Ovary (tissue), 9 donors: ENCODE data around the gene CCSER2. TPM values are rescaled to one million over a fixed set of nuclear protein-coding genes. Genes with fewer than 3 reads are reported as not detected.

ENCODE experiments used
- DNase-seq, 5 donors: peaks; one replicate each; pipeline ENCODE4 v3.0.0-alpha.2; 2019 to 2020
- H3K27ac ChIP-seq, 2 donors: fragments of 200-600 bp; one replicate each; pipeline versions ENCODE4 v1.5.1 to v1.8.0; 2019 to 2022
- H3K27me3 ChIP-seq: fragments of 200-600 bp; one replicate; pipeline ENCODE4 v1.8.0; 2022
- H3K36me3 ChIP-seq: fragments of 200-600 bp; sonication (generic); one replicate; pipeline ENCODE4 v1.5.1; 2019
- H3K4me1 ChIP-seq: one replicate; pipeline ENCODE4 v1.8.1; 2013; ENCODE audit warnings: mild to moderate bottlenecking, moderate library complexity; ENCODE audit not compliant: insufficient read depth
- H3K4me3 ChIP-seq: fragments of 200-600 bp; sonication (generic); one replicate; pipeline ENCODE4 v1.5.1; 2017
- H3K9me3 ChIP-seq, 2 donors: fragments of 200-600 bp in 1 of 2; sonication (generic) in 1 of 2; one replicate each; pipeline versions ENCODE4 v1.5.1 to v1.8.1; 2013 to 2019; ENCODE audit warnings: mild to moderate bottlenecking in 1 of 2, moderate library complexity in 1 of 2
- EP300 ChIP-seq: sonication (generic); formaldehyde crosslinking; IDR thresholded peaks from one replicate; pipeline ENCODE4 v1.6.1; 2017; ENCODE audit warnings: antibody characterized with exemption
- POLR2A ChIP-seq: fragments of 450-650 bp; IDR thresholded peaks from one replicate; pipeline ENCODE4 v1.6.1; 2017; ENCODE audit warnings: antibody characterized with exemption, mild to moderate bottlenecking, moderate library complexity
- WGBS, 3 donors: extraction: QIAGEN DNeasy Blood & Tissue Kit in 1 of 3; methylation state at CpG; one replicate each; pipeline versions ENCODE4 v1.1.5 to v1.1.7; 2013 to 2017; 5-methylcytosine and 5-hydroxymethylcytosine counted together
- intact Hi-C, 4 donors: fragments of 100-400 bp; cut with DNase I; formaldehyde crosslinking; loops; one replicate each; pipeline versions ENCODE4 v1.11.0 to v1.15.1; 2022 to 2023
- polyA plus RNA-seq, 2 donors: library from polyadenylated mRNA; stranded (reverse); fragments of 200-250 nt in 1 of 2; fragments of 350-450 nt in 1 of 2; fragmentation: Illumina TruSeq in 1 of 2; extraction: RNeasy Lipid Tissue Mini Kit (QIAGEN cat#74804) in 1 of 2; gene quantifications; one replicate each; pipeline ENCODE4 v1.2.3, GENCODE V29; 2013 to 2014
- total RNA-seq, 7 donors: library from RNA; depleted of rRNA in 2 of 7; stranded (reverse); fragments of >200 nt in 2 of 7; fragmentation: NEBNext Ultra II Directional in 3 of 7; extraction: Animal tissue kit (Norgen Biotek cat#: 25700) in 3 of 7; gene quantifications; one replicate each; pipeline versions ENCODE4 v1.1.0 to v1.2.4, GENCODE V29; 2016 to 2023
- TF ChIP-seq, protein P1 (sequence below), 3 donors: fragments of 450-650 bp in 2 of 3; fragments of 200-600 bp in 1 of 3; IDR thresholded peaks; one replicate each; pipeline versions ENCODE4 v1.5.1 to v1.8.0; 2016 to 2022; ENCODE audit warnings: antibody characterized with exemption in 3 of 3, mild to moderate bottlenecking in 1 of 3
- donor health status: DM: no; HTN: no; CAD: no; lungs with moderate emphysema.
- donor health status: DM: no; HTN: no; CAD: no.
- donor health status: Bipolar disorder and iron deficiency.
- donor health status: DM: yes; HTN: yes; CAD: no.
- donor health status: DM: no; HTN: no; CAD: no.
- donor health status: DM: yes; HTN: yes; CAD: no.

Gene CCSER2
- total and polyA plus RNA-seq, 9 donors = 12.2 to 86.3 (median 50.7) TPM

- intact Hi-C loops = no loop called here
- Histone ChIP-seq H3K27ac (no peak overlapping the region), H3K4me3 (no peak overlapping the region), H3K9me3 (peaks cover 0 to 4% of the 10 kb centered on the region in 2 donors), H3K27me3 (no peaks in the 10 kb centered on the region), H3K4me1 (peaks cover 1% of the 10 kb centered on the region), H3K36me3 (no peaks in the 10 kb centered on the region)
- TF ChIP-seq, protein P1, sequence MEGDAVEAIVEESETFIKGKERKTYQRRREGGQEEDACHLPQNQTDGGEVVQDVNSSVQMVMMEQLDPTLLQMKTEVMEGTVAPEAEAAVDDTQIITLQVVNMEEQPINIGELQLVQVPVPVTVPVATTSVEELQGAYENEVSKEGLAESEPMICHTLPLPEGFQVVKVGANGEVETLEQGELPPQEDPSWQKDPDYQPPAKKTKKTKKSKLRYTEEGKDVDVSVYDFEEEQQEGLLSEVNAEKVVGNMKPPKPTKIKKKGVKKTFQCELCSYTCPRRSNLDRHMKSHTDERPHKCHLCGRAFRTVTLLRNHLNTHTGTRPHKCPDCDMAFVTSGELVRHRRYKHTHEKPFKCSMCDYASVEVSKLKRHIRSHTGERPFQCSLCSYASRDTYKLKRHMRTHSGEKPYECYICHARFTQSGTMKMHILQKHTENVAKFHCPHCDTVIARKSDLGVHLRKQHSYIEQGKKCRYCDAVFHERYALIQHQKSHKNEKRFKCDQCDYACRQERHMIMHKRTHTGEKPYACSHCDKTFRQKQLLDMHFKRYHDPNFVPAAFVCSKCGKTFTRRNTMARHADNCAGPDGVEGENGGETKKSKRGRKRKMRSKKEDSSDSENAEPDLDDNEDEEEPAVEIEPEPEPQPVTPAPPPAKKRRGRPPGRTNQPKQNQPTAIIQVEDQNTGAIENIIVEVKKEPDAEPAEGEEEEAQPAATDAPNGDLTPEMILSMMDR (IDR thresholded peaks at IDR 0.05) = no peak
- TF ChIP-seq POLR2A (no peak), EP300 (no peak)
- no peak for DNase-seq
- WGBS, 3 donors = 83 to 88% (median 87%) methylated on average over 4 of the region's 4 CpGs
These were observed 62.9 kb downstream of the CCSER2 start for GRCh38 chr10:84391326-84391725.

- TF ChIP-seq POLR2A = no peak
- Histone ChIP-seq H3K27ac (no peak overlapping the region), H3K36me3 (no peaks in the 10 kb centered on the region), H3K9me3 (peaks cover 0 to 4% of the 10 kb centered on the region in 2 donors), H3K4me3 (no peak overlapping the region), H3K4me1 (peaks cover 1% of the 10 kb centered on the region), H3K27me3 (no peaks in the 10 kb centered on the region)
- WGBS, 3 donors = 61 to 85% (median 73%) methylated on average over 2 of the region's 2 CpGs
- intact Hi-C loops = no loop called here
- no peak for DNase-seq
These were observed 63.8 kb downstream of the CCSER2 start for GRCh38 chr10:84392181-84392580.

DNA sequence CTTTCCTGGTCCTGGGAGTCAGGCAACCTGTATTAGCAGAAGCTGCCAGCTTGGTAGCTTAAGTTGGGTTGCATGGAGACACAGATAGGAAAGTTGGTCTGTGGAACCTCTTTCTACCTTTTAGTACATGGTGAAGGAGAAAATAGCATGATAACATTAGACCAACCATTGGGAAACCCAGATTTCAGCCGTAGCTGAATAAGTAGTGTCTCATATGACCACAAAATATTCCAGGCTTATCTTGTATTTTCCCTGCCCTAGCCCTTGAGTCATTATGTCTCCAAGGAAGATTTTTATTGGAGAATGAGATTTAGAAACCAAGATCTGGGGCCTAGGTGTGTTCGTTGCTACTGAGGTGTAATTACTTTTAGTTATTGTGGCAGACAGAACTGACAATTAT lies 67.2 kb downstream of the CCSER2 start:
- H3K4me1 ChIP-seq = peaks cover 4% of the 10 kb centered on the region
- no peak for TF ChIP-seq POLR2A
- TF ChIP-seq EP300 = no peak
- TF ChIP-seq, protein P1 (IDR thresholded peaks at IDR 0.05) = no peak

DNA sequence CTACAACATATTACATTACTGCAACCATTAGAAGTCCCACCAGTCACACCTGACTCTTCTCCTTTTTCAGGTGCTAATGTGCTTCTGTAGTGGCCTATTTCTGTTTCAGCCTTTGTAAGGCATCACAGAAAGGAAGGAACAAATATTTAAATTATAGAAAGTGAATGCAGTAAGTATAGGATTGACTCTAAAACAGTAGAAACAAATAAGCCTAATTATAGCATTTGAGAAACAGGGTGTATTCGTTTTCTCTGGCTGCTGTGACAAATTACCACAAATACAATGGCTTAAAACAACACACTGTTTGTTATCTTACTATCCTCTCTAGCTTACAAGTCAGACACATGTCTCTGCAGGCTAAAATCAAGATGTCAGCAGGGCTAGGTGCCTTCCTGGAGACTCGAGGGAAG lies 69.4 kb downstream of the CCSER2 start:
- no peak for DNase-seq
- H3K9me3 ChIP-seq = peaks cover 0 to 4% of the 10 kb centered on the region in 2 donors
- intact Hi-C loops = no loop called here
- H3K36me3 ChIP-seq = no peaks in the 10 kb centered on the region
- H3K27ac ChIP-seq = no peak overlapping the region
- peaks cover 3% of the 10 kb centered on the region for H3K4me1 ChIP-seq
- WGBS, 3 donors = 50 to 55% (median 53%) methylated on average over 2 of the region's 2 CpGs
- TF ChIP-seq, protein P1 (IDR thresholded peaks at IDR 0.05) = no peak
- TF ChIP-seq EP300 (no peak), POLR2A (no peak)
- no peaks in the 10 kb centered on the region for H3K27me3 ChIP-seq
- no peak overlapping the region for H3K4me3 ChIP-seq

More for the DNA sequence above, 67.2 kb downstream of the CCSER2 start:
- WGBS, 3 donors = 94 to 96% (median 95%) methylated on average over 2 of the region's 2 CpGs
- Histone ChIP-seq H3K4me3 (no peak overlapping the region), H3K9me3 (peaks cover 0 to 4% of the 10 kb centered on the region in 2 donors), H3K36me3 (no peaks in the 10 kb centered on the region), H3K27me3 (no peaks in the 10 kb centered on the region), H3K27ac (no peak overlapping the region)
- intact Hi-C loops = no loop called here
- no peak for DNase-seq

DNA sequence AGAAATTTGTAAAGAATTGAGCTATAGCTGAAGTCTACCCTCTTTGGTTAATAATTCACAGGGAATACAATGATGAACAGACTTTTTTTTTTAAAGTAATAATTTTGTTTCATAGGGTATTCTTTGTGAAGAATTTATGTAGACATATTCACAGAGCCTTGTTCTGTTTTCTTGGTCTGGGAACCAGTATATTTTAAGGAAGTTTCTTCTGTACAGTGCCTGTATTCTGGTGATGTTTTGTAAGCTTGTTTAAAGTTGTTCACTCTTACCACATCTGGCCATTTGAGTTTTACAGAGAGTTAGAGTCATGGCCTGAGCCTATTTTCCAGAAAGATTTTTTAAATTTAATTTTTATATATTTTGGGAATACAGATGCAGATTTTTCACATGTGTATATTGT lies 70.3 kb downstream of the CCSER2 start:
- Histone ChIP-seq H3K4me1 (peaks cover 3% of the 10 kb centered on the region), H3K4me3 (no peak overlapping the region), H3K9me3 (peaks cover 0 to 4% of the 10 kb centered on the region in 2 donors), H3K36me3 (no peaks in the 10 kb centered on the region), H3K27ac (no peak overlapping the region), H3K27me3 (no peaks in the 10 kb centered on the region)
- no peak for DNase-seq
- TF ChIP-seq POLR2A = no peak
- TF ChIP-seq EP300 = no peak
- TF ChIP-seq, protein P1 (IDR thresholded peaks at IDR 0.05) = no peak
- intact Hi-C loops = no loop called here
